DOHH2 (cell line): ENCODE measurements around the gene UGT2B10.

ENCODE experiments used
- H3F3A ChIP-seq: fragments of 200-600 bp; sonication (generic), shearing (Covaris generic); 2 replicates; pipeline ENCODE4 v1.6.0; 2016; ENCODE audit warnings: antibody characterized with exemption, mild to moderate bottlenecking; ENCODE audit not compliant: control insufficient read depth, insufficient read depth
- H3K27ac ChIP-seq: fragments of 200-600 bp; sonication (generic); 2 replicates; pipeline ENCODE4 v1.5.1; 2014; ENCODE audit warnings: low read depth, mild to moderate bottlenecking, low read length, moderate library complexity
- H3K27me3 ChIP-seq: fragments of 200-600 bp; sonication (generic); 2 replicates; pipeline ENCODE4 v1.6.1; 2014; ENCODE audit warnings: mild to moderate bottlenecking, low read length, mixed read lengths; ENCODE audit not compliant: control insufficient read depth
- H3K36me3 ChIP-seq: fragments of 200-600 bp; sonication (generic); 2 replicates; pipeline ENCODE4 v1.6.1; 2014; ENCODE audit warnings: mild to moderate bottlenecking, low read length, moderate library complexity, mixed read lengths; ENCODE audit not compliant: control insufficient read depth
- H3K4me1 ChIP-seq: fragments of 200-600 bp; sonication (generic); 2 replicates; pipeline ENCODE4 v1.6.1; 2014; ENCODE audit warnings: mild to moderate bottlenecking, low read length, mixed read lengths; ENCODE audit not compliant: control insufficient read depth
- H3K4me2 ChIP-seq: fragments of 200-600 bp; sonication (generic); 2 replicates; pipeline ENCODE4 v1.6.0; 2014; ENCODE audit warnings: mild to moderate bottlenecking, low read length, moderate library complexity
- H3K4me3 ChIP-seq: fragments of 200-600 bp; sonication (generic); 2 replicates; pipeline ENCODE4 v1.5.1; 2014; ENCODE audit warnings: mild to moderate bottlenecking, low read length, mixed read lengths
- H3K79me2 ChIP-seq: fragments of 200-600 bp; sonication (generic); 2 replicates; pipeline ENCODE4 v1.6.1; 2014; ENCODE audit warnings: mild to moderate bottlenecking, low read length, mixed read lengths; ENCODE audit not compliant: control insufficient read depth
- H3K9me2 ChIP-seq: fragments of 200-600 bp; sonication (generic); replicated peaks from 2 replicates; pipeline ENCODE4 v1.6.1; 2014; ENCODE audit warnings: mild to moderate bottlenecking, low read length, mixed read lengths; ENCODE audit not compliant: control insufficient read depth
- H3K9me3 ChIP-seq: fragments of 200-600 bp; sonication (generic); 2 replicates; pipeline ENCODE4 v1.6.1; 2014; ENCODE audit warnings: antibody characterized with exemption, low read length, mixed read lengths; ENCODE audit not compliant: control insufficient read depth, insufficient read depth
- H4K20me1 ChIP-seq: fragments of 200-600 bp; sonication (generic); 2 replicates; pipeline ENCODE4 v1.6.0; 2014; ENCODE audit warnings: low read depth, mild to moderate bottlenecking, antibody characterized with exemption, low read length, moderate library complexity; ENCODE audit not compliant: control insufficient read depth, insufficient read depth
- CTCF ChIP-seq: fragments of 200-600 bp; sonication (generic); IDR thresholded peaks from one replicate; pipeline ENCODE4 v1.5.1; 2014; ENCODE audit warnings: antibody characterized with exemption, mild to moderate bottlenecking, low read depth, low read length; ENCODE audit not compliant: poor library complexity, severe bottlenecking
- EZH2phosphoT487 ChIP-seq: fragments of 200-600 bp; sonication (generic); IDR thresholded peaks from 2 replicates; pipeline ENCODE4 v1.6.1; 2017; ENCODE audit warnings: borderline replicate concordance, mild to moderate bottlenecking, antibody characterized with exemption, low read length, moderate library complexity, mixed read lengths

Gene UGT2B10

GRCh38 chr4:68871809-68872642 lies 56.2 kb downstream of the UGT2B10 start:
- no peaks in the 10 kb centered on the region for H3K9me2 ChIP-seq
- H3K9me3 ChIP-seq: no peaks in the 10 kb centered on the region
- no peak overlapping the region for H3K27ac ChIP-seq
- H3K4me2 ChIP-seq: no peak overlapping the region
- no peaks in the 10 kb centered on the region for H4K20me1 ChIP-seq
- H3K4me1 ChIP-seq: no peaks in the 10 kb centered on the region
- H3K4me3 ChIP-seq: no peak overlapping the region
- no peaks in the 10 kb centered on the region for H3K27me3 ChIP-seq
- TF ChIP-seq CTCF (no peak), EZH2phosphoT487 (no peak)
- no peaks in the 10 kb centered on the region for H3F3A ChIP-seq
- no peaks in the 10 kb centered on the region for H3K79me2 ChIP-seq
- no peaks in the 10 kb centered on the region for H3K36me3 ChIP-seq

GRCh38 chr4:68872643-68873502 lies 57.1 kb downstream of the UGT2B10 start:
- Histone ChIP-seq H3K4me2 (no peak overlapping the region), H3K9me2 (no peaks in the 10 kb centered on the region), H3K36me3 (no peaks in the 10 kb centered on the region), H3K79me2 (no peaks in the 10 kb centered on the region), H3F3A (no peaks in the 10 kb centered on the region), H3K4me3 (no peak overlapping the region), H4K20me1 (no peaks in the 10 kb centered on the region), H3K9me3 (no peaks in the 10 kb centered on the region), H3K4me1 (no peaks in the 10 kb centered on the region), H3K27me3 (no peaks in the 10 kb centered on the region), H3K27ac (no peak overlapping the region)
- TF ChIP-seq CTCF (no peak), EZH2phosphoT487 (no peak)

- Histone ChIP-seq H3K4me1 (no peaks in the 10 kb centered on the region), H4K20me1 (no peaks in the 10 kb centered on the region), H3K27ac (no peak overlapping the region), H3K9me2 (no peaks in the 10 kb centered on the region), H3F3A (no peaks in the 10 kb centered on the region), H3K4me2 (no peak overlapping the region), H3K4me3 (no peak overlapping the region), H3K27me3 (no peaks in the 10 kb centered on the region), H3K36me3 (no peaks in the 10 kb centered on the region), H3K79me2 (no peaks in the 10 kb centered on the region), H3K9me3 (no peaks in the 10 kb centered on the region)
- TF ChIP-seq CTCF: no peak
- TF ChIP-seq EZH2phosphoT487: no peak
Observed at GRCh38 chr4:68874507-68874906, 58.7 kb downstream of the UGT2B10 start.
